ENCODE results near the gene GABRG3.
"Not testable (repeated sequence)": the region's sequence is repeated elsewhere in the genome, so short reads cannot be mapped to it uniquely, and the experiment has no call there.

Gene GABRG3

DNA sequence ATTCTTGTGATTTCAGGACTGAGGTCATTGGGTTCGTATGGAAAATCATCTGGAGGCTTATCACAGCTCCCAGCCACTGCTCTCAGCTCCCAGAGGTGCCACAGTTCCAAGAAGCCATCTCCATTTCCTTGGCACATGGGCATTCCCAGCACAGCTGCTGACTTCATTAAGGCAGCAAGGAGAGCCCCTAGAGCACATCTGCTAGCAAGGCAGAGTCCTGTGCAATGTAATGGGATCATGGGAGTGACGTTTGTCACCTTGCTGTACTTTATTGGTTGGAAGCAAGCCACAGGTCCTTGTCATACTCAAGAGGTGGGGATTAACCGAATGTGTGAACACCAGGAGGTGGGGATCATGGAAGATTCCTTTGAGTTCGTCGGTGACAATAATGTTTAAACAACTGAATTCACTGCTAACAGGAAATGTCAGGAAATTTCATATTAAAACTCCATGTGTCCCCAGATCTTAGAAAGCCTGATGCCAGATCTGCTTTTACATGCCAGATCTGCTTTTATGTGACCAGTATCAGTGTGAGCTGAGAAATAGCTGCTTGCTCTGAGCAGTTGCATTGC, 148.8 kb downstream of the GABRG3 start:
- no peak for DNase-seq

DNA sequence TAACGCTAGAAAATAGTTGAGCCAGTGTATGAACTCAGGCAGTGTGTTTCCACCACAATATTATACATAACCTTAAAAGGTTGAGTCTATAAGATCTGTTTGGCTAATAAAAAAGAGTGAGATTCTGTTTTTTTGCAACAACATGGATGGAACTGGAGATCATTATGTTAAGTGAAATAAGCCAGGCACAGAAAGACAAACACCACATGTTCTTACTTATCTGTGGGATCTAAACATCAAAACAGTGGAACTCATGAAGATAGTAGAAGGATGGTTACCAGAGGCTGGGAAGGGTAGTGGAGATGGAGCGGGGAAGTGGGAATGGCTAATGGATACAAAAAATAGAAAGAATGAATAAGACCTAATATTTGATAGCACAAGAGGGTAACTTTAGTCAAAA, 150.7 kb downstream of the GABRG3 start:
- DNase-seq, result no peak

DNA sequence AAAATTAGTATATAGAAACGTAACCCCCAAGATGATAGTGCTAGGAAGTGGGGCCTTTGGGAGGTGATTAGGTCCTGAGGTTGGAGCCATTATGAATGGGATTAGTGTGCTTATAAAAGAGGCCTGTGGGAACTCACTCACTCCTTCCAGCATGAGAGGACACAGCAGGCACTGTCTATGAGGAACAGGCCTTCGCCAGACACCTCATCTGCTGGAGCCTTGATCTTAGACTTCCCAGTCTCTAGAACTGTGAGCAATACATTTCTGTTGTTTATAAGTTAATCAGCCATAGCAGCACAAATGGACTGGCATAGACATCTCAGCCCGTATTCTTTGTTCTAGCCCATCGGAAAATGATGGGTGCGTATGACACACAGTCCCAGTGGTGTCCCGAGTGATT, 152.3 kb downstream of the GABRG3 start:
- DNase-seq, result no peak

DNA sequence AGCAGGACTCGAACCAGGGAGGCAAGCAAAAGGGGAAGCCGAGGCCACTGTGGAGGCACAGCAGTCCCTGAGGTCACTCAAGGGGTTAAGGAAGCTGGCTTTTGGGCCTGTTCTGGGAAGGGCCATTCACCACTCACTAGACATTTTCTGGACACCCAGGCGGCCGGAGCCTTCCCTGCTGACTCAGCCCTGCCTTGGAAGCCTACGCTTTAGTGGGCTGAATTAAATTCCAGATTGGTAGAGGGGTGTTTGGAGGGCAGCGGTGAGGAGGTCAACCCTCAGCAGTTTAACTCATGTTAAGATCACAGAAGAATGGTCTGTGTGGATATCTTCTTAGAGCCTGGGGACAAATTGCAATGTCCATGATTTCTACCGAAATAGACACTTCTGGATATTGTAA, 152.8 kb downstream of the GABRG3 start:
- DNase-seq, result no peak

DNA sequence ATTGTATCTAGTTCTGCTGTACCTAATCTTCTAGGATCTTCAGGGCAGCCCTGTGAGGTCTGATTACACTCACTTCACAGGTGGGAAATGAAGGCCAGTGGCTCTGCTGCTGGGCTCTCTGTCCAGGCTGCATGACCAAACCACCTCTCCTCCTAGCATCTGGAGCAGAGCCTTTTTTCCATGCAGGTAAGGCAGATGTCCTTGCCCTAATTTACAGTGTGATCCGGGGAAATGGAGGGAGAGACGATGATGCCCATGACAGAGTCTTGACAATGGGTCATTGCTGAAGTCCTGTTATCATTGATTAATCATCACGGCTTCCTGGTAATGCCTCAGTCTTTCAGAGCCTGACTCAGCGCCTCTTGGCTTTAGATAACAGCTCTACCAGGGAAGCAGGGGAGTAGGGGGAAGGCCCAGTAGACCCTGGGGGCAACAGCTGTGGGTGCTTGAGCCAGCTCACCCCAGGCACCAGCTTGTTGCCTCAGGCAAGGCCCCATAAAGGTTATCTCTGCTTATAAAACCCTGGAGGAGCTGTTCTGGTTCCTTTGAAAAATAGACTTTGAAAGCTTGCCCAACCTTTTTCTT, 153.4 kb downstream of the GABRG3 start:
- no peak for DNase-seq

DNA sequence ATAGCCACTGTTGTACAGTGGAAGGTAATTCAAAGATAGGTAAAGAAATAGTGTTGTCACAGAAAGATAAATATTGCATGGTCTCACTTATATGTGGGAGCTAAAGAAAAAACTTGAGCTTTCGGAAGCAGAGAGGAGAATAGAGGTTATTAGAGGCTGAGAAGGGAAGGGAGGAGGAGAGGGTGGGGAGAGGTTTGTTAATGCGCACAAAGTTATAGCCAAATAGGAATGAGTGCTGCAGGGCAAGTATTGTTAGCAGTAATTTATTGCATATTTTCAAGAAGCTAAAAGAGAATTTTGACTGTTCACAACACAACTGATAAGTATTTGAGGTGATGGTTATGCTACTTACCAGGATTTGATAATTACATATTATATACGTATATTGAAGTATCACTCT, 154.2 kb downstream of the GABRG3 start:
- no peak for DNase-seq

DNA sequence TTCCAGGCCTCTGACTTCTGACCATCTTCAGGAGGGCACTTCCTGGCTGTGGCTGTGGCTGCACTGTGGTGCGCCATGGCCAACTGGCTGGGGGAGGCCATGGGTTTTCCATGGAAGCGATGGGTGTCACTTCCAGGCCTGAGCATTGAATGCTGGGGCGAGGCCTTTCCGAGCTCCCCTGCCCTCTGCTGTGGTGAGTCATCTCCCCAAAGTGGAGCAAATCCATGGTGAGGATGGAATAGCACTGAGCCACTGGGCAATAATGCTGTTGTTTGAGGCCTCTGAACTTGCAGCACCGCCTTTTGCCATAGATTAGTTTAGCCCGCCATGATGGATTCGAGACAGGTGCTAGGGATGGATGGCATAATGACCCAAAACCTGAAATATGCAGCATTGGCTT, 155.5 kb downstream of the GABRG3 start:
- no peak for DNase-seq

DNA sequence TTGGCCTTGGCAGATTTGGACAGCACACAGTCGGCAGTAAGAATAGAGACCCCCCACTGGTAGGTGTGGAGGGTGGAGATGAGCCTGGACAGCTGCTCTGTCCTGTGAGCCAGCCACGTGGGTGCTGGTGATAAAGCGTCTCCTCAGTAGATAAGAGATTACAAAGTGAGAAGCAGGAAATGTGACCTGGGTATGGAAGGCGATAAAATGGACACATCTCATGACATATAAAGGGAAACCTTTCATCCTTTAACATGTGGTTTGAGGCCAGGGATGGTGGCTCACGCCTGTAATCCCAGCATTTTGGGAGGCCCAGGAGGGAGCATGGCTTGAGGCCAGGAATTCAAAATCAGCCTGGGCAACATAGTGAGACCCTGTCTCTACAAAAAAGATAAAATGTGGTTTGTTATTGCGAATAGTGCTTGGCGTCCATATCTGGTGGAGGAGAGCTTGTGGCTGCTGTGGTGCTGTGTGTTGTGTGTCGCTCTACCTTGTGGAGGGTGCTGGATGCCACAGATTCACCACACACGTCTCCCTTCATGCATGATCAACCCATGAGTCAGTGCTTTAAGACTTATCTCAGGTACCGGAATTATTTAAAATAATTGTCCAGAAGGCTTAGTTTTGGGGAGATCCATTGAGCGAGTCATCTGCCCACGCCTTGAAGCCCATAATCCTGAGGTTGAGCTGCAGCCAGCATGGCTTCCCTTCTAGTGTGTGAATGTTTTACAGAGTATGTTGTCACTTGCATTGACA, 157.0 kb downstream of the GABRG3 start:
- no peak for DNase-seq

DNA sequence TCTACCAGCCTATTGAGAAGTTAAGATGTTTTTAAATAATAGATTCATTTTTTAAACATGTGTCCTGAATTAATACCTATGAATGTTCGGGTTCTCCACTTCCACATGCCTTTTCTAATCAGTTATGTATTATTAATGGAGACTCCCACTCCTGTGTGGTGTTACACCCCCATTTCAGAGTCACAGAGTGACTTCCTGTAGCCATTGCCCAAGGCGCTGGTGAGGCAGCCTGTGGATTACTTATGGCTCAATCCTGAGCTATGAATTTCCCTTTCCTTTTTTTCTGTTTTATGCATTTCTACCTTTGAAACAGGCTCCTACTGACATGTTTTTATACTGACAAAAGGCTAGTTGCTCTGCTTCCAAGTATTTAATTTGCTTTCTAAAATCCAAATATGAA, 162.3 kb downstream of the GABRG3 start:
- no peak for DNase-seq

DNA sequence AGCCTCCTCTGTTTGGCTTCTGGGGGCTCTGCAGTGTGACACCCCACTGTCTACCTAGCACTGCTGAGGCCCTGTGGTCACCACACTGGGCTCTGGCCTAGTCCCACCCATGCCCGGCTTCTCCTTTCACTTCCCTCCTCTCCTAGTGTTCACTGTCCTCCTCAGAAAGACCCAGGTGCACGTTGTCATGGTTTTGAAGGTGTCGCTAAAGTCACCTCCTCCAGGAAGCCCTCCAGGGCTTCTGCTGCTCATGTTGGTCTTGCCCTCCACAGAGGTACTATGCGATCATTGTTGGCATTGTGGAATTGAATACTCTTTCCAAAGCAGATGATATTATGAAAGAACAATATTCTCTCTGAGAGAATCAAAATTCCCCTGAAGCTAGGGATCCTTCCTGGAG, 163.5 kb downstream of the GABRG3 start:
- DNase-seq, result no peak

DNA sequence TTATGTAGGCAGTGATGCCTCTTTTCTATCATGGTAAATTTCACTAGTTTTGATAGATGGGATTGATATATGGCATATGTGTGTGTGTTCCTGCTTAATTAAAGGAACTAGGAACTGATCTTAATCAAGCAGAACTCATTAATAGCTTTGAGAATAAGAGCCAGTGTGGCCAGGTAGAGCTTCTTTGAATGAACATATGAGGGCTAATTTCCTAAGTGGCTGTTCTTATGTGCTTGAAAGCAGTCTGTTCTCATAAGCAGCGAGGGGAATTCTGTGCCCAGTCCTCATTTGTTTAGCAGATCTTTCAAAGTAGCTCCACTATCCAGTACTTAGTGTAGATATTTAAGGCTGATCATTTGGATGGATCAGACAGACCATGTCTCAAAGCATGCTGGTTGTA, 164.2 kb downstream of the GABRG3 start:
- no peak for DNase-seq

DNA sequence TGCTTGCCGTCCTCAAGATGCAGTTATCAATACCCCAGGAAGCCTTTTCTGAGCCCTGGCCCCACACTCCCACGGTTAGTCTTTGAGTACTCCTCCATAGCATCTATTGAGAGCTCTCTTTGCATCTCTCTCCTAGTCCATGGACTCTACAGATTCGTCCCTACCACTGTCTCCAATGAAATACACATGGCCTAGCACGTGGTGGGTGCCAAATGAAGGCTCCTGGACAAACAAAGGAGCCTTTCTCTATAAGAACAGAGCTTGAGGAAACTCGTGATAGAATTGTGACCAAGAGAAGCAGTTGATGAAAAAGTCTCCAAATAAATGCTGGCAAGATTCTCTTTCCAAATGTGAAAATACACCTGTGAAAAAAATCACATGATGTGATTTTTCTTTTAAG, 166.1 kb downstream of the GABRG3 start:
- no peak for DNase-seq

DNA sequence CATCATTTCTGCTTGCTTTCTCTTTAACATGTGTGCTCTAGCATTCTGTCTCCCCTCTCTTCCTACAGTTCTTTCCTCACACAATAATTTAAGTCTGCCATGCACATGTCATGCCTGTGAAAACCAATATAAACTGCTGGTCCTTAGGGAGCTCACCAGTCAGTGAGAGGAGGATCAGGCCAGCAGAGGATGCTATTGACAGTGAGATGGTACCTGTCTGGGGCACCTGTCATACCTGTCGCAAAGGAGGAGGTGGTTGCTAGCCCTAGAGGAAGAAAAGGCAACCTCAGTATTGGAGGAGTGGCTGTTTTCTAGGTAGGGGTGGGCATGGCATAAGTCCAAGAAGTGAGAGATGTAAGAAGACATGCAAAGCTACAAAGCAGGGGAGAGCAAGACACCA, 194.6 kb downstream of the GABRG3 start:
- no peak for DNase-seq

DNA sequence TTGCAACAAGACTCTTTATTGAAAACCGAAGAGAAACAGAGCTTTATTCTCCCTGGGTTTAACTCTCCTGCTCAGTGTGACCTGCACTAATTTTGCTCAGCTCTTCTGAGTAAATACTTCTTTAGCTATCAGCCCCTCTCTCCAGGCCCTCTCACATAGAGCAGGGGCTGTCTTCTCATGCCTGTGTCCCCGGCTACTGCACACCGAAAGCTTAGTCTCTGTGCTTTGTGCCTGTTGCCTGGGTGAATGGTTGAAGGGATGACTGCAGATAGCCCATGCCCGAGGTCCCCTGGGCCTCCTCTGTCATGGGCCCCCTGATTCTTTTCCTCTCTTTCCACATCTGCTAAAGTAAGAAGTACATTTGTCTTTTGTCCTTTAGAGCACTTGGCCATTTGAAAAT, 195.9 kb downstream of the GABRG3 start:
- no peak for DNase-seq

DNA sequence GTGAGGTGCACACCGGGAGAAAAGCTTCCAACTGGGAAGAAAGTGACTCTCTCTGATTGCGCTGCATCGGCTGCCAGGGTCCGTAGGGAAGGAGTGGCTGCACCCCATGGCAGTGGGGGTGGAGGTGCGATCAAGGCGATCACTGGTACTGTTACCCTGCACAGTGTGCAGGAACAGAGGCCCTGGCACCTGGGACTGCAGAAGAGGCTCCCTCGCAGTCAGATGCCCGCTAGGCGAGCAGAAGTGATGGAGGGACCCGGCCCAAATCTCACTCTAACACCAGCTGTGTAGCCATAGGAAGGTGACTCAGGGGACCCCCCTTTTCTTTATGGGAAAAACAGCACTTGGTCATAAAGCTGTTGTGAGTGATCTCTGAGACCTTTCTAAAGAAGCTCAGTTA, 196.8 kb downstream of the GABRG3 start:
- no peak for DNase-seq

DNA sequence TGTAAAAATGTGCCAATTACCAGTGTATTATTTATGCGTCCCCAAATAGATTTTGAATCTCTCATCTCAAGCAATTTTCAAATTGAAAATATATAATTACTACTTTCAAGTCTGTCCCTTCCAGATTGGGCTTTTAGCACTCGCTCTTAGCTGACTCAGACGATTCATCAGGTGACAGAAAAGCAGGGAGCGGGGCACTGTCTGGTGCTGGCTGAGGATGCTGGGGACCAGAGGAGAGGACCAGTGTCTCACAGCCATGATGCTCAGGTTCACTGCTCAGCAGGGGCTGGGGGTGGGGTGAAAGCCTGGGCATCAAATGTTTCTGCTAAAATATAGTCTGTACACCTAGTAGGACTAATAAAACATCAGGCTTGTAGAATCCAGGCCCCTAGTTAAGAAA, 199.9 kb downstream of the GABRG3 start:
- DNase-seq, result no peak

DNA sequence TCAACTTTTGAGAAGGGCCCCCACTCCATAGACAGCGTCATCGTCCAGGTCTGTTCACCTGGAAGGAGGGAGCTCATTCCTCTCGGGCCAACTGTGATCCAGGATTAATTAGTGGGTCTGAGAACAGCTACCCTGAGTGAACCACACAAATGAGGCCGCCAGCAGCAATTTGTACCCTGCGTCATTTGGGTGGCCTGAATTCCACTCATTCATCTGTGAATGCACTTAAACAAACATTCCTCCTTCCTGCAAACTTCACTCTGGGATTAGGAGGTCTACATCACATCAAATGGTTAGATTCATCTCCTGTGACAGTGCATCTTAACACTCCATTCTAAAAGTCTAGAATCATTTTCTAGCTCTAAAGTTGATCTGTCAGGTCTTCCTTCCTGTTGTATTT, 201.8 kb downstream of the GABRG3 start:
- DNase-seq, result no peak

DNA sequence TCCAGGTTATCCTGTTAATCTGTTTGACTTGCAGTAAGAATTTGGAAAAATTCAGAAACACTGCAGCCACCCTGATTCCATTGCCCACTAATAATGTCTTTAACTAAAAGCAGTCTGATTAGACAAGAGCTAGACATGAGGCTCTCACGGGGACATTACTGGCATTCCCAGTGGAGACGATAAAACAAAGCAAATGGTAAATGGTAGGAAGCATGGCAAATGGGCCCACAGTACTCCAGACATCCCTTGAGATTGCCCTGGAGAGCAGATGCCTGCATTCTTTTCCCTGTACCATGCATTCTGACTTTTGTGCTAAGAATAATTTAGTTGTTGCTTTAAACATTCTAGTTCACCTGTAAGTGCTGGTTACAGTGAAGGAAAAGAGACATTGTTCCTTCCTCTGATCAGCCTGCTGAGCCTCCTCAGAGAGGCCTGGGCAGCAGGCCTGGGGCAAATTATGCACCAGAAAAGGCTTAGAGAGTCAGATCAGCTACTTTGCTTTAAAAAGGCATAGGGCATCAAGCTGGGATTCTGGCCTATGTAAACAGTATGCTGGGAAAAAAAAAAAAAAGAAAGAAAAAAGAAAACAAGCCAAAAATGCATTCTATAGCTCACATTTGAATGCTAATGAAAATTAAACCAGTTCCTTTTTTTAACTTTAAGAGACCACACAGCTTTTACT, 204.6 kb downstream of the GABRG3 start:
- no peak for DNase-seq

DNA sequence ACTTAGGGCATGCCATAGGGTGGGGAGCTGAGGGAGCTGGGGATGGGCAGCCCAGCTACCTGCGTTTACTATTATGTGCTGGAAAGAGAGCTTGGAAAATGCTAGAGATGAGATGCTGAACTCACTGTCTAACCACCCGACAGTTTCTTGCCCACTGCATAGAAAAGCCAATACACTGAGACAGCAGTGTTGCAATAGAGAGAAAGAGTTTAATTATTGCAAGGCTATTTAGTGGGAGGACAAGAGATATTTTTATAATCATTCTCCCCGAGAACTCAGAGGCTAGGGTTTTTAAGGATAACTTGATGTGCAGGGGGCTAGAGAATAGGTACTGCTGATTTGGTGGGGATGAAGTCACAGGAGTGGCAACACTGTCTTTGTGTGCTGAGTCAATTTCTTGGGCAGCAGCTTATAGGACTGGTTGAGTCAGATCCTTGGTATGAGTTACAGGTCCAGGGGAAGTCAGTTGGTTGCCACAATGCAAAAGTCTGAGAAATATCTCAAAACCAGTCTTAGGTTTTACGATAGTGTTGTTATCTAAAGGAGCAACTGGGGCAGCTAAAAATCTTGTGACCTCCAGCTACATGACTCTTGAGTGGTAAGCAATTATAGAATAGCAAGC, 205.9 kb downstream of the GABRG3 start:
- no peak for DNase-seq

DNA sequence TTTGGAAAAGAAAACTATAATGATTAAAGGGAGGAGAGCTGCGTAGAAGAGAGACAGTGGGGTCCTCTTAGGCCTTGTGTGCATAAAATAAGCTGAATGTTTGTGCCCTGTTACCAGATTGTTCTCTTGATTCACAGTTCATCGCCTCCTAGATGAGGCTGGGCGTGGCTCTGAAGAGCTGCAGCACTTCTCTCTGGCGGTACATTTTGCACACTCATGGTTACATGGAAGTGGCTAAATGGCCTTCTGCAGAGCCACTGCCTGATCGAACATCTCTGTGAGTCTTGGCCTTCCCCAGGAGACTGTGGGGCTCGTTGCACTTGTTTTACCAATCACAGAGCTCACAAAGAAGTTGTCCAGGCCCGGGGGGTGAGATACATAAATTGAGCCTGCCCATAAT, 208.8 kb downstream of the GABRG3 start:
- no peak for DNase-seq

DNA sequence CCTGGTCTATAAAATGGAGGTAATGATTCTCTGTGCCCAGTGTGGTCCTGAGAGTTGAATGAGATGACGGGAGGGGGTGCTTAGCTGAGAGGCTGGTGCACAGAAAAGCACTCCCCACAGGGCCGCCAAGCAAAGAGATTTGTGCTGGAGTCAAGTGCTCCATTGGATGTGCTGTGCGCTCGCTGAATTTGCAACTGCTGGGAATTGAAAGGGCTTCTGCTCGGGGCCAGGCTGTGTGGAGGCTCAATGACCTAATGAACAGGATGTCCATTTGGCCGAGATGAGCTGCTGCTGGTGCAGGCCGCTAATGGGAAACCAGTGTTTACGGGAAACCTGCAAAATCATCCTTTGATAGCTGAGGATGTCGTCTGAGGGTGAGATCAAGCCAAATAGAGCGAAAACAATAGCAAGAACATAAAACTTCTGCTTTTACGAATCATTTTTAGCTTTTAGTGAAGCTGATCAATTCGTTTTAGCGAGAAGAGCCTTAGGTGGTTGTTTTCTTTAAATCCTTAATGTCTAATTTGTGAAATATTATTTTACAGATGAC, 211.7 kb downstream of the GABRG3 start:
- no peak for DNase-seq

DNA sequence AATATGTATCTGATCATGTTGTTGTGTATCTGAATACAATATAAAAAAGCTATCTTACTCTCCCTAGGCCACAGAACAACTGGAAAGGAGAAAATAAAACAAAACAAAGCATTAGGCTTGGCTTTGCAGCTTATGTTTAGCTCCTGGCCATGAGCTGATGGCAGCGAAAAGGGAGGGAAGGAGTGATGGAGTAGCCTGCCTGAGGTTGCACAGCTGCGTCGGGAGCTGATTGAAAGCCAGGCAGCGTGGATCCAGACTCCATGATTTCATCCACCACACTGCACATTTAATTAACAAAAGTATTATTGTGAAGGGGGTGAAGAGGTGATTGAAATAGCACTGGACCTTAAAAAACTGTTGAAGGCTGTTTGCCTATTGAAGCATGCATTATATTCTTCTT, 212.2 kb downstream of the GABRG3 start:
- DNase-seq, result no peak

DNA sequence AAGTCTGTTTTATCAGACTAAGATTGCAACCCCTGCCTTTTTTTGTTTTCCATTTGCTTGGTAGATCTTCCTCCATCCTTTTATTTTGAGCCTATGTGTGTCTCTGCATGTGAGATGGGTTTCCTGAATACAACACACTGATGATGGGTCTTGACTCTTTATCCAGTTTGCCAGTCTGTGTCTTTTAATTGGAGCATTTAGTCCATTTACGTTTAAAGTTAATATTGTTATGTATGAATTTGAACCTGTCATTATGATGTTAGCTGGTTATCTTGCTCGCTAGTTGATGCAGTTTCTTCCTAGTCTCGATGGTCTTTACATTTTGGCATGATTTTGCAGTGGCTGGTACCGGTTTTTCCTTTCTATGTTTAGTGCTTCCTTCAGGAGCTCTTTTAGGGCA, 220.5 kb downstream of the GABRG3 start:
- not testable (repeated sequence) for DNase-seq

Data from activated T-cell treated with anti-CD3 and anti-CD28 coated beads for 4 hours (primary cell).